GM21528 (cell line): ENCODE results near the gene CDC42.

Experiments
- ATAC-seq: cut with Tn5 transposase; IDR thresholded peaks from one replicate; pipeline ENCODE4 v1.9.1; 2021; ENCODE audit warnings: mild to moderate bottlenecking, moderate library complexity; ENCODE audit not compliant: unreplicated experiment, low FRiP score

The CDC42 gene

DNA sequence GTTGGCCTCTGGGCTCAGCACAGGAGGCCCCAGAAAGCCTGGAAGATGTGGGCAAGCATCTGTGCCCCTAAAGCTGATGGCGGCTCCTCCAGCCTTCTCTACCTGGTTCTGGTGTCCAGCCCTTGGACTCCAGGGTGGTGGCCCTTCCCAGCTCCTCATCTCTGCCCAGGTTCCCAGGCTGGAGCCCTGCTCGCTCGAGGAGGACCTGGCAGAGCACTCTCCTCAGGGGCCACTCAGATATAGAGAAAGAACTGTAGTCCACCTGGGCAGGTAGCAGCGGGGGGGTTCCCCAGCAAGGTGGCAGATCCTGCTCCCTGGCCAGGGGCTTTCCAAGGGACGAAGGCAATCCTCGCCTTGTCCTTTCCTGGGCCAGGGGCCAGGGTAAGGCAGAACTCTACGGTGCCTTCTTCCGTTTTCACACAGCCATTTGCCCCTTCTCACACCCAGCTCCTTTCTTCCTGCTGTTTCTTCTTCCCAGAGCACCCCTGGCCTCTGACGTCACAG is 71.4 kb downstream of the CDC42 start:
- ATAC-seq: no peak

DNA sequence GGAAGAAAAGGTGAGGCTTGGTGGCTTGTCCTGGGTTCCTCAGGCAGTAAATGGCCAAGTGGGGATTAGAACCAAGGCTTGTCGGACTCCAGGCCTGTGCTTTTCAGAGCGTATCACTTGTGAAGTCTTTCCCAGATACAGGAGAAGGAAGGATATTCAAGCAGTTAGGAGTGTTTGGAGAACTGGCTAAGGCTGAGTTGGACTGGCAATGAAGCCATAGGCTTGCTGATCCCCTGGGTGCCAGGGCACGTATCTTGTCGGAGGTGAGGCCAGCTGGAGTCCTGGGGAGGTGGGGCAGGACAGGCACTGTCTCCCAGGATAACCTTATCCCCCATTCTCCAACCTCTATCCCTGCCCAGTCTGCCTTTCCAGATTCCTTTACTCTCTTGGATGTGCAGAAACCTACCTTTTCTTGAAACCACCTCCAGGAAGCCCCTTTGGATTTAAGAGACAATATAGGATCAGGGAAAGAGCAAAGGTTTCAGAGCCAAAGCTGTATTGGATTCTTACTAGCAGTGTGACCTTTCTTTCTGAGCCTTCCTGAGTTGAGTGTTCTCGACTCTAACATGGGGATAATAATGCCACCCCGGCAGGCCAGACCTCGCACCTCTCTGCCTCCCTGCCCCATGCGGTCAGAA is 72.2 kb downstream of the CDC42 start:
- no peak for ATAC-seq

GRCh38 chr1:22126531-22126930 is 74.0 kb downstream of the CDC42 start:
- no peak for ATAC-seq

DNA sequence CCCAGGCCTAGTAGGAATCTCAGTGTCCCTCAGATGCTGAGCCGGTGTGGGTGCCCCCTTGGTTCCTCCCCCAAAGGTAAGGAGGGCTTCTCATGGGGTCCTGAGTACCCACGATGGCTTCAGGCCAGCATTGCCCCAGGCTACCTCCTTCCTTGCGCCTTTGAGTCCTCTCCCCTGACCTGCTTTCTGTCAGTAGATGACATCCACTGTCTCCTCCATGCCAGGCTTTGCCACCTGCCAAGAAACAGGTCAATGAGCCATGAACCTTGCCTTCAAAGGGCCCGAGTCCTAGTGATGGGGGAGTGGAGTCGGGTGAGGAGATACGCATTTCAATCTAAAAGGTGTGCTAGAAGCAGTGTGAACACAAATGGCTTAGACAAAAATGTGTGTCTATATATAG is 74.7 kb downstream of the CDC42 start:
- no peak for ATAC-seq

GRCh38 chr1:22127731-22128130 is 75.2 kb downstream of the CDC42 start:
- no peak for ATAC-seq

GRCh38 chr1:22128392-22128791 is 75.9 kb downstream of the CDC42 start:
- no peak for ATAC-seq

- ATAC-seq: no peak
Observed at GRCh38 chr1:22129501-22130117, 77.1 kb downstream of the CDC42 start.

DNA sequence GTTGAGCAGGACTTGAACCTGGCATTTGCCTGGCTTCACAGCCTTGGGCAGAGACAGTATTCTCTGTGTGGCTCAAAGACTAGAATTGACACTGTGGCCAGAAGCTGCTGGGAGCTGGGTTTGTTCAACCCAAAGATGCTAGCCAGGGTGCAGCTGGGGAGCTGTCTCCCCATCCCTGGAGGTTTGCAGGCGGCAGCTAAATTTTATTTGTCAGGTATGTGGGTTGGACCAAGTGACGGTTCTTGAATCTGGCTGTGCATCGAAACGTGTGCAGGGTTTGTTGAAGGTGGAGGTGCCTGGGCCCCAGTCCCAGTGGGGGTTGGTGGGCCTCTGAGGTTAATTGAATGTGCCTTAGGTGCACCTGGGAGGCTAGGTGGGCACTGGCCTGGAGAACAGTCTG is 78.6 kb downstream of the CDC42 start:
- ATAC-seq: no peak

- ATAC-seq: no peak
Observed at GRCh38 chr1:22131875-22132486, 79.5 kb downstream of the CDC42 start.

DNA sequence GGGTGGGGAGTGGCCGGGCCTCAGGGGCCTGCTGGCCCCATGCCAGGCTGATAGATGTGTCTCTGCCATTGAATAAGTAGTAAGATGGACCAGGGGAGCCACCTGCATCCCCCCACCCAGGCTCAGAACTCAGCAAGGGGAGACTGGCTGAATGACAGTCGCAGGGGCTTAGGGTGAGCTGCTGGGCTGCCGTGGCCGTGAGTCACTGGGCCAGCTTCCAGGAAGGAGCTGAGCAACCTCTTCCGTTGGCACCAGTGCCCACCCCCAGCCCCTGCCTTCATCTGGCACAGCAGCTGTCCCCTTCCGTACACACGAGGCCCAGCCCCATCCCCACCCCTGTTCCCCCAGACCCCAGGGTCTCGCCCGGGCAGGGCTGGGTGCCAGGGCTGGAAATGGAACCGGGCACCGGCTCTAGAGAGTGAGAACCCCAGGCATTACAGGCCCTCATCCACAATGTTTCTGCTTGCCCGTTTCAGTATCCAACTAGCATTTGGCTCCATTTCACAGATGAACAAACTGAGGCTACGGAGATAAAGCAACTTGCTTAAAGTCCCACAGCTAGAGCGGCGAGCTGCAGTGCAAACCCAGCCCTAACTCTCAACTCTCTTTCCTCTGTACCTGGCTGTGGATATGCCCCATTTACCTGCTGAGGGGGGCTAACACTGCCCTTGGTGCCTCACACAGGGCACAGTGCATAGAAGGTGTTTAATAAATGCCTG is 80.2 kb downstream of the CDC42 start:
- no peak for ATAC-seq

GRCh38 chr1:22133247-22133930 is 80.9 kb downstream of the CDC42 start:
- ATAC-seq: no peak

GRCh38 chr1:22133931-22134324 is 81.4 kb downstream of the CDC42 start:
- ATAC-seq: no peak

DNA sequence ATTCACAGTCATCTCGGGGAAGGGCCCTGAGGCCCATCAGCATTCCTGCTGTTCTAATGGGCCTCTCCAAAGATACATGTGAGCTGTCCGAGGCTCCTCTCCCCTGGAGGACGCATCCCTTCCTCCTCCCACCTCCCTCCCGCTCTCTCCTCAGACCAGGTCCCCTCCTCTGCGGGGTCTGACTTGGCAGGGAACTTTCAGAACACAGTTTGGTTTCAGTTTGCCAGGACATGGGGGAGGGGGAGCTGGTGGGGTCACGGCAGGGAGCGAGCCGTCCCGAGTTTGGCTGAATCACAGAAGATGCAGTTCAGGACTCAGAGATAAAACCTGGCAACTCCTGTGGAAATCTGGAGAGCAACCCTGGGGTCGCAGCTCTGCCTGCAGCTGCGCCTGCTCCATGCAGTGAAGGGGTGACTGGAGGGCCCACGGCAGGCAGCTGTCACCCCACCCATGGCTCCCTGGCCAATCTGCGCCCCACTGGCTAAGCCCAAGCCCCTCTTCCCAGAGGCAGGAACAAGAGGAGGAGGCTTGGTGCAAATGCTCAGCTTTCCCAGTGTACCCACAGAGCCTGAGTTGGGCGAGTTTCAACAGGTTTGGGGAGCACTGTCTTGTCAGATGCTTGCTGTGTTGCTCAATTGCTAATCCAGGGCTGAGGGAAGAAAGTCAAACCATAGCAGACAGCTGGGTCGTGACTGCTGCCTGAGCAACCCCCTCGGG is 84.7 kb downstream of the CDC42 start:
- no peak for ATAC-seq

- no peak for ATAC-seq
Observed at GRCh38 chr1:22139066-22139594, 86.6 kb downstream of the CDC42 start.

- ATAC-seq: no peak
Observed at GRCh38 chr1:22139817-22140216, 87.3 kb downstream of the CDC42 start.
